Urothelium cell line (cell line): Measurements from ENCODE around the gene LRRC23.

ENCODE experiments used
- DNase-seq: peaks from one replicate; pipeline ENCODE4 v3.0.0; 2011; ENCODE audit warnings: low spot score, mixed read lengths
- FAIRE-seq: peaks from 2 replicates; lab custom pipeline; 2011; peaks lifted over from hg19 to GRCh38; lab: Jason Lieb, UNC

LRRC23 gene

GRCh38 chr12:6942331-6942665 is 37.7 kb downstream of the LRRC23 start:
- DNase-seq (no peak), FAIRE-seq (no peak)

- DNase-seq (peak; percentile 83), FAIRE-seq (no peak)
These were observed 38.7 kb downstream of the LRRC23 start for GRCh38 chr12:6943389-6943721.

GRCh38 chr12:6943722-6944380 is 39.2 kb downstream of the LRRC23 start, which contains the start of the genes C12orf57 and RNU7-1:
Gene C12orf57, plus strand, starts transcription at chr12:6944022. Its CDS starts 100 bp downstream, at chr12:6944122.
Gene RNU7-1, plus strand, starts transcription at chr12:6943816.
- DNase-seq (peak; percentile 77), FAIRE-seq (no peak)

- peak; percentile 93 for DNase-seq
- peak; percentile 13 for FAIRE-seq
These were observed 40.0 kb downstream of the LRRC23 start for GRCh38 chr12:6944381-6945186.

GRCh38 chr12:6945613-6946012 is 41.0 kb downstream of the LRRC23 start:
- DNase-seq = no peak
- FAIRE-seq = no peak

GRCh38 chr12:6946033-6946919 is 41.7 kb downstream of the LRRC23 start:
- no peak for DNase-seq
- FAIRE-seq = no peak

GRCh38 chr12:6946920-6947374 is 42.3 kb downstream of the LRRC23 start:
- FAIRE-seq (no peak), DNase-seq (no peak)

- FAIRE-seq (no peak), DNase-seq (no peak)
These were observed 43.0 kb downstream of the LRRC23 start for GRCh38 chr12:6947615-6948014.

GRCh38 chr12:6948873-6949594 is 44.4 kb downstream of the LRRC23 start:
- DNase-seq (no peak), FAIRE-seq (peak; percentile 93)

- DNase-seq (no peak), FAIRE-seq (no peak)
These were observed 45.8 kb downstream of the LRRC23 start for GRCh38 chr12:6950401-6950801.

- no peak for DNase-seq
- FAIRE-seq = peak; percentile 67
These were observed 46.4 kb downstream of the LRRC23 start, which contains the start of gene PTPN6 for GRCh38 chr12:6950811-6951540. Gene PTPN6, plus strand, starts transcription at chr12:6951356. Its CDS starts 157 bp downstream, at chr12:6951513.

GRCh38 chr12:6951551-6952120 is 47.0 kb downstream of the LRRC23 start:
- no peak for DNase-seq
- FAIRE-seq = no peak

- peak; percentile 87 for FAIRE-seq
- DNase-seq = no peak
These were observed 47.7 kb downstream of the LRRC23 start for GRCh38 chr12:6952121-6952862.

GRCh38 chr12:6952863-6953441 is 48.3 kb downstream of the LRRC23 start:
- FAIRE-seq = no peak
- no peak for DNase-seq

GRCh38 chr12:6953442-6954315 is 49.1 kb downstream of the LRRC23 start:
- DNase-seq = no peak
- no peak for FAIRE-seq

GRCh38 chr12:6954316-6955107 is 49.9 kb downstream of the LRRC23 start:
- FAIRE-seq (peak; percentile 13), DNase-seq (no peak)
